Measurements from ENCODE around the gene TGM1.

TGM1 gene

GRCh38 chr14:24270537-24271133, 7.7 kb upstream of the TGM1 start:
- DNase-seq = no peak

DNA sequence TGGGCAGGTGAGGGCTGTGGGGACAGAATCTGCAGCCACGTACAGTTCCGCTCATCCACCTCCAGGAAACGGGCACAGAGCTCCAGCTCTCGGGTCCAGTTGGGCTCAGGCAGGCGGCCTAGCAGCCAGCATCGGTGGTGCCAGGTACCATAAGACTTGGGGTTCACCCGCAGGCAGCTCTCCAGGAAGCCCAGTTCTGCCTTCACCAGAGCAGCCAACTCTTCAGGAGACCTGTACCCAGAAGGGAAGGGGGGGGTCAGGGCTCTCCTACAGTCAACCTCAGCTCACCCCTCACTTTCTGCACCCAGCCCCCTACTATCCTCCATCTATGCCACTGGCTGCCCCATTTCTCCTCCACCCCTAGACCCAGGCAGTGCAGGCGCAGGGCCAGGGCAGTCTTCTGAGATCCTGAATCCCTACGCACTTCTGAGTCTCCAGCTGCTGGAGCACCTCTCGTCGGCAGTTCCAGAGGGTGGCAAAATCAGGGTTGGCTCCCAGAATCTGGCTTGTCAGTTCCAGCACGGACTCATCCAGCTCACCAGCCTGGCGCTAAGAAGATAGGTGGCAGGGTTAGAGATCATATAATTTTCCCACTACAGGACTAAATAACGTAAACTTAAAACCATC, 7.0 kb upstream of the TGM1 start:
- DNase-seq = no peak

DNA sequence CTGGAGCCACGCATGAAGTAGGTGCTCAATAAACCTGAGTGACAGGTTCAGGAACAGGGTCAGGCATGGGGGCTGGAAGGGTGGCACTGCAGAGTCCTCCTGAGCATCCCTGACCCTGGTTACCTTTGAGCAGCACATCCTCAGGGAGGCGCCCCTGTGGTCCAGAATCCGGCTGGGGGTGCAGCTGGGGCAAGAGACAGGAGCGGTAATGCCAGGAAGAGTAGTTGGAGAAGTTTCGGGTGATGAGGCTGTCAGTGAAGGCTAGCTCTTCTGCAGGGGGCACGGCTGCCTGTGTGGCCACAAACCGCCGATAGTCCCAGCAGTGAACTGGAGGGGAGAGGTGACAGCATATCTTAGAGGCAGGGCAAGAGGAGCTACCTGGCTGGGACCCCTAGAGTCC, 6.4 kb upstream of the TGM1 start:
- no peak for DNase-seq

DNA sequence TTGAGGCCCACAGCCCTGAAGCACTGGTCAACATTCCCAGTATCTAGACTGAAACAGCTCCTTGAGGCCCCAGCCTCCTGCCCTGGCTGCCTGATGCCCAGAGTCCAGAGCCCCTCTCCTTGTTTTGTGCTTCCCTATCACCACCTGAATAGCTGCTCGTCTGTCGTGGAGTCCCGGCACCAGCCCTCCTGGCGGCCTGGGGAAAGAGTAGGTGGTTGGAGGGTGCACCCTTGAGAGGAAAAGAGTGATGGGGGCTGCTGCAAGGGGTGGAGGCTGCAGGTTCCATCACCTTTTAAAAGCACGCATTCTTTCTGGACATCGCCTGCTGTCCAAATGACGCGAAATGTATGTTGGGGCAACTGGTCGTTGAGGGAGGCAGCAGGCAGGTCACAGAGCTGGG, 5.2 kb upstream of the TGM1 start:
- no peak for DNase-seq

DNA sequence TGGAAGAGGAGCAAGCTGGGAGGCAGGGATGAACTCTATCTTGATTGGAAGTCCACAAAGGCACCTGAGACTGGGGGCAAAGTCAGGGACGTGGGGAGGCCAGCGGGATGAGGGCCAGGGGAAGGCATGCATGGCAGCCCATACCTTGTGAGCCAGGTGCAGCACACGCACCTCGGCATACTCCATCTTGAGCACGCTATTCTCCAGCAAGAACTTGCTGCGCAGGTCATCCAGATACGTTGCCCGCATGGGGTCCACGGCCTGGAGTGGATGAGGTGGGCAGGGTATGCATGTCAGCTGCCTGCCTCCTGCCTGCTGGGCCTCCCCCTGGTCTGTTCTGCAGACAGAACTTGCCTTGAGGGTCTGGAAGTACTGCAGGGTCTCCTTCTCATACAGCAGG, 4.5 kb upstream of the TGM1 start:
- no peak for DNase-seq

DNA sequence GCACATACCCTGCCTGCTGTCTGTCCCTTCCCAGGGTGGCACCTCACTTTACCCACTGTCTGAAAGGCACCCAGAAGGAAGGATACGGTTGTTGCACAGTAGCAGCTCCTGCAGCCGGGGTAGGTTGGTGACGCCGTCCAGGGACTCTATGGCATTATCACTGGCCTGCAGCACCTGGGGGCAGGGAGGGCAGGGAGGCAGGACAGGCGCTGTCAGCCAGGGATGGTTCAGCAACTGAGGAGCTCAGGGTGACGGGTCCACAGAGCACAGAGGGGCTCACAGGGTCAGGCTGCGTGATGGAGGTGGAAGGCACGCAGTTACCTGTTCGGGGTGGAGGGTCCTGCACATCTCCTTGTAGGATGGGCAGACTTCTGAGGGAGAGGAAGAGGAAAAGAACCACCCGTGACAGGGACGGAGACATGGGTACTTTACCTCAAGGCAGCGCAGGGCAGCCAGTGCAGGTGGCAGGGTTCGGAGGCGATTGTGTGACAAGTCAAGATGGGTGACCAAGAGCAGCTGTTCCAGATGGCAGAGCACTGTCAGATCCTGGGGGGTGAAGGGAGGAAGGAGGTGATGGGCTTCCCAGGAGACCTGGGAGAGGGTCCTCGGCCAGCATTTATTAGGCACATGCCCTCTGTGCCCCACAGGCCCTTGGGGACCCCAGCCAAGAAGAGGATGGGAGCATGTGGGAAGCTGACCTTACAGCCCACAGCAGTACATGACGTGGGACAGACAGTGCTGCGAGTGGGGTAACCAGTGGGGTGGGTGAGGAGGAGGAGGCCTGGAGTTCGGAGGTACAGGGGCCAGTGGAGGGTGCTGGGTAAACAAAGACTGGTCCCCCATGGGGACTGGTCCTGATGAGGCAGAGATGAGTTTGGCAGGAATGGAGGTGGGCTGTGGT, 3.6 kb upstream of the TGM1 start:
- DNase-seq = no peak

DNA sequence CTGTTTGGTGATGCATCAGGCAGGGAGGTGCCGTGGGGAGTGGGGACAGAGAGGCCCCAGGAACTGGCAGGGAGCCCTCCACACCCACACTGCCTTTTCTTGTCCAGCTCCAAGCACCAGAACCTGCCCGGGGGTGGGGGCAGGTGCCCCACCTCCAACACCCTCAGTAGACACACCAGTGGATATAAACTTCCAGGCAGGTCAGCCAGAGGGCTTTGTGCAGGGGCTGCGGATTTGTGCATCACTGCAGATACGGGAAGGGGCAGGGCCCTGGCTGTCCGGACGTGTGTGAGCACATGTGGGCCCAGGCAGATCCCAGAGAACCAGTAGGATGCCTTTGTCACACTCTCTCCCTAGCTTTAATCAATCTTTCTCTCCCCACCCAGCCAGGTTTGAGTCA, 1.3 kb upstream of the TGM1 start:
- no peak for DNase-seq

GRCh38 chr14:24263848-24264247, 871 bp upstream of the TGM1 start:
- no peak for DNase-seq

GRCh38 chr14:24261969-24262327, 1.0 kb downstream of the TGM1 start:
- DNase-seq = no peak

GRCh38 chr14:24261256-24261968, 1.6 kb downstream of the TGM1 start:
- no peak for DNase-seq

GRCh38 chr14:24260780-24261157, 2.2 kb downstream of the TGM1 start:
- no peak for DNase-seq

- DNase-seq = no peak
Measured at GRCh38 chr14:24260026-24260779, 2.8 kb downstream of the TGM1 start.

DNA sequence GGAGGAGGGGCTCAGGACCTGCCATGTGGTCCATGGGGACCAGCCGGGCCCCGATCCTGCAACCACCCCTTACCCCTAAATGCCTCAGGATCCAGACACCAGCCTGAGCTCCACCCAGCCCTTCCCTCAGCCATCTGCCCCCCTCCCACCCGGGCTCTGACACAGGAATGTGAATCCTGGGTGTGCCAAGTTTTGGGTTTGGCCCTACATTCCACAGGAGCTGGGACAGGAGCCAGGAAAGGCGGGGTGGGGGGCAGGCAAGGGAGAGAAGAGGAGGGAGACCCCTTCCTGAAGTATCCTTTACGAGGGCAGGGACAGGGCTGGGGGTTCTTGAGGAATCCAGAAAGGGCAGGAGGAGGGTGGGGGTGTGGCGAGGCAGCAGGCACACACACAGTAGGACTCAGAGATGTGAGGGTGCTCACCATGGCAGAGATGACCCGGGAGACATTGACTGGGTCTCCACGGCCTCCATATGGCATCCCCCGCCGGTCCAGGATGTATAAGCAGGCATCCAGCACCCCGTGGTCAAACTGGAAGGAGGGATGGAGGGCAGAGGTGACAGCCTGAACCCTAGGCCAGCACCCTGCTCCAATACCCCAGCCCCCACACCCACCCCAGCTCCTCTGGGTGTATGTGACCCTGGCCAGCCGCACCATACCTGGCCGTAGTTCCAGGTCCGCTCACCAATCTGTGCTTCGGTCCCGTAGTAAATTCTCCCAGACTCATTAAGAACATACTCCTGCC, 3.5 kb downstream of the TGM1 start:
- DNase-seq = no peak

DNA sequence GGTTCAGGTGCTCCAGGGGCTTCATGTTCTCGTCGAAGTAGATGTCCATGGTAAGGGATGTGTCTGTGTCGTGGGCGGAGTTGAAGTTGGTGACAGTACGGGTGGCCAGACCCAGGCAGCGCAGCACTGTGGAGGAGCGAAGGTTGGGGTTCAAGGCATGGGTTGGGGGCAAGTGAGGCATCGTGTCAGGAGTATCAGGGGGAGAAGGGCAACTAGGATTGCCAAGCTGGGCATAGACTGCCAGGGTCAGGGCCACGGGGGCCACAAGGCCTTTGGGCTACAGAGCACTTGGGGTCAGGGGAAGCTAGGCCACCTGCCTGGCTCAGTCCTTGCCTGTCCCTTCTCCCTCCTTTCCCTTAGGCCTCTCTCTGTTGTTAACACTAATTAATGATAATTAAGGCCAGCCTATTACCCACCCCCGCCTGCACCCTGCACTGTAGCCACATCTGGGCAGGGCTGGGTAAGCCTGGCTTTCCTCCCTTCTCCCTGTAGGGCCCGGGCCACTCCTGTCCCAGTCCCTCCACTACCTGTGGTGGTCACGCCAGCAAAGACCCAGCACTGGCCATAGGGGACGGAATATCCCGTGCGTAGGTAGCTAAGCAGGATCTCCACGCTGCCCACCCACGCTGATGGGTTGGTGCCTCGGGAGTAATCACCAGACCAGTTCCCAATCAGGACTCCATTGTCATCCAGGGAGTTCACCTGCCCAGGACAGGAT, 4.3 kb downstream of the TGM1 start:
- no peak for DNase-seq

- no peak for DNase-seq
Measured at GRCh38 chr14:24258119-24258518, 4.9 kb downstream of the TGM1 start.

GRCh38 chr14:24256960-24257359, 6.0 kb downstream of the TGM1 start:
- no peak for DNase-seq

GRCh38 chr14:24255931-24256711, 6.9 kb downstream of the TGM1 start:
- no peak for DNase-seq

- no peak for DNase-seq
Measured at GRCh38 chr14:24255438-24255837, 7.5 kb downstream of the TGM1 start.

GRCh38 chr14:24254630-24255392, 8.2 kb downstream of the TGM1 start:
- no peak for DNase-seq

GRCh38 chr14:24253936-24254335, 9.0 kb downstream of the TGM1 start:
- no peak for DNase-seq
